ENCODE data around the gene GRID1.
"Not testable (repeated sequence)": the region's sequence is repeated elsewhere in the genome, so short reads cannot be mapped to it uniquely, and the experiment has no call there.

The GRID1 gene

GRCh38 chr10:85888559-85888958 lies 478.0 kb downstream of the GRID1 start:
- DNase-seq, result no peak

GRCh38 chr10:85888004-85888403 lies 478.6 kb downstream of the GRID1 start:
- no peak for DNase-seq

GRCh38 chr10:85874208-85874607 lies 492.4 kb downstream of the GRID1 start:
- DNase-seq, result no peak

- DNase-seq, result no peak
These were observed 493.5 kb downstream of the GRID1 start for GRCh38 chr10:85873063-85873462.

DNA sequence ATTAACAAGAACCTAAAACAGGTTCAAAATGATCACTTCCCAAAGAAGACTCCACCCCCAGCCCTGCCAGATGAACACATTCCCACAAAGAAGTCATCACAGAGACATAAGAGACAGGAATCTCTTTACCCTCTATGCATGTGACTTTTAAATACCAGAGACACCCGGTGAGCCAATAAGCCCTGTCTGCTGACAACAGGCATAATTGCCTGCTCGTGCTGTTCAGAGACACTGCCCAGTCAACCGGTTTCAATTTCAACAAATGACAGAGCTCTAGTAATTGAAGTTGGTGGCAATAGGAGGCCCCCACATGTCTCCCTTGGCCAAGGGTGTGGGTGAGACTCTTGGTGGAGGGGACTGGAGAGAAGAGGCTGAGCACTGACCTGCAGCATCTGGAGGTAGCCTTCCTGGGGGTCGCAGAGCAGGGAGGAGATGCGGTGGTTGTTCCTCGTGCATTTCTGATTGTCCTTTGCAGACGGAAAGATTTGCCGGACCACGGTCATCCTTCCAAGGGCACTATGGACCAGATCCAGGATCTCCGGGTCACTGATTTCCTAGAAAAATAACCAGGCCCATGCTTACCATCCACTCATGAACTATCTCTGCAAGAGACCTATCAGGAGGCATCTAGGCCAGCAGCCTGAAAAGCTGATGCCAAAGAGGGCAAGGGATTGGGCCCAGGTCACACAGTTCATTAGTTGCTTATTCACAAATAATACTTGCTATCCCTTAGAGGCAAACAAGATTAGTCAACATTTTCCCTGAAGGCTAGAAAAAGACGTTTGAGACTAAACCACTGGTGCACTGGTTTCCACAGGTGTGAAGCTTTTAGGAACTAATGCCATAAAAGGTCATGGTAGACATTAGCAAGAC lies 497.7 kb downstream of the GRID1 start:
- DNase-seq, result no peak

- no peak for DNase-seq
These were observed 501.6 kb downstream of the GRID1 start for GRCh38 chr10:85864868-85865526.

DNA sequence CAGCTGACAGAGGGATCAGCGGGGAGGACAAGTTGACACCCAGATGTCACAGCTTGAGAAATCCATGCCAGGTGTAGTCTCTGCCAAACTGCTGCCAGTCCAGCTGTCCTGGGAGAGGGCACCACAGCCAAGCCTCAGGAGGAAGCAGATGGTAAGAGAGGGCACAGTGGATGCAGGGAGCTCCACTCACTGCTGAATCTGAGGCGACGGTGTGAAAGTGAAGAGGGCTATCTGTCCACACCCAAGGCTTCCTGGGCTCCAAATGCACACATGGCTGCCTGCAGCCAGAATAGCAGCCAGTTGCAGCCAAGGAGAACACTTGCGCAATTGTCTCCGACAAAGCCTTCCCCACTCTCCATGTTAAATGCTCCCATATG lies 502.4 kb downstream of the GRID1 start:
- no peak for DNase-seq

- DNase-seq, result no peak
These were observed 503.1 kb downstream of the GRID1 start for GRCh38 chr10:85863301-85864172.

- no peak for DNase-seq
These were observed 503.8 kb downstream of the GRID1 start for GRCh38 chr10:85862771-85863170.

DNA sequence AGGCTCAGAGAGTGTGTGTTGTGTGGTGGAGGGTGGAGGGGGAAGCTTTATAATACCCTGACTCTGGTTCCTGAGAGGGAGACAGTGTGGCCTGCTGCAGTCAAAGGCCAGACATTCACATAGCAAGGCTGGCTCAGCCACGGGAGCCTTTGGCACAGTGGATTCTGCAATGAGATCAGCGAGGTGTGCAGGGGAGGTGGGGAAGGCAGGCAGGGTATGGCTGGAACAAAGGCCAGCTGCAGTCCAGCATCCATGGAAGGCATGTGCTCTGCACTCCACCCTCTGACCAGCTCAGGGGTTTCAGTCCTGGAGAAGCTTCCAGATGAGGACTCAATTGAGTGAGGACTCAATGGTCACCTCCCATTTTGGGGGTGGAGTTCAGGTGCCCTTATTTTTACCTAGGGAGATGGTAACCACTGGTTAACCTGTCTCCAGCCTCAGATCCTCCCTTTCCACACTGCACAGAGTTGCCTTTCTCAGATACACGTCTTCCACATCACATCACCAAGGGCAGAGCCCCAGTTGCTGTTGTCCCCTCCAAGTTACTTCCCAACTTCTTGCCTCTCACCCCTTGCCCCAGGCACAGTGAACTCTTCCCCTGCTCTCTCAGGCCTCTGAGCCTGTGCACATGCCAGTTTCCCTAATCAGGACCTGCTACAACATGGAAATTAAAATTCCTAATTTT lies 504.9 kb downstream of the GRID1 start:
- no peak for DNase-seq

DNA sequence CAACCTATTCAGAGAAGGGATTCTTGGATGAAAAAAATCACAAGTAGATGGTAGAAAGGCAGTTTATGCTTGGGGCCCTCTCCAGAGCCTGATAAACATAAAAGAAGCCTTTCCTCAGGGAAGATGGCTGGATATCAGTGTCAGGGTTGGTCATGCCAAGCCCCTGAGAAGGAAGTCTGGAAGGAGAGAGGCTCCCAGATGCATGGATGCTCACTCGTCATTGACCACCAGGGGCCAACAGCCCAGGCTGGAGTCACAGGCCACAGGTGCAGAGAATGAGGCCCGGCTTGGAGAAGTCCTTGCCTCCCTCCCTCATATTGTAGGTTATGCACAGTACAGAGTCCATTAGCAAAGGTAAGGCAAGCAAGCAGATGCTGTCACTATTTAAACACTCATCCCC lies 506.7 kb downstream of the GRID1 start:
- no peak for DNase-seq

GRCh38 chr10:85858776-85859515 lies 507.6 kb downstream of the GRID1 start:
- no peak for DNase-seq

DNA sequence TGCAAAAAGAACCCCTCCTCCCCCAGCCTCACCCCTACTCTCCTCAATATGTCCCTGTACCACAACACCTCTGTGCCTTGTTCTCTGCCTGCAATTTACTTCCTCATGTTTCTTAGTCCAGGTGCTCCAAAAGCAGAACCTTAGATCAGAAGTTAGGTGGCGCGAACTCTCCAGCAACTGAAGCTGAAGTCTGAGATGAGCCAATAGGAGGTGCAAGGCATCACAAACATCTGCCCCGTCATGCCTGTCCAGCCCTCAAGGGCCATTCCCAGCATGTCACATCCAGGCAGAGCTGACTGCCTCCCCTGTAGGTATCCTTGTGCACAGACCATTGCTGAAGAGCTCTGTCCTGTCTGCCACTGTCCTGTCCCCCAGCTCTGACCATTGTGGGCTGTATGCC lies 508.8 kb downstream of the GRID1 start:
- no peak for DNase-seq

DNA sequence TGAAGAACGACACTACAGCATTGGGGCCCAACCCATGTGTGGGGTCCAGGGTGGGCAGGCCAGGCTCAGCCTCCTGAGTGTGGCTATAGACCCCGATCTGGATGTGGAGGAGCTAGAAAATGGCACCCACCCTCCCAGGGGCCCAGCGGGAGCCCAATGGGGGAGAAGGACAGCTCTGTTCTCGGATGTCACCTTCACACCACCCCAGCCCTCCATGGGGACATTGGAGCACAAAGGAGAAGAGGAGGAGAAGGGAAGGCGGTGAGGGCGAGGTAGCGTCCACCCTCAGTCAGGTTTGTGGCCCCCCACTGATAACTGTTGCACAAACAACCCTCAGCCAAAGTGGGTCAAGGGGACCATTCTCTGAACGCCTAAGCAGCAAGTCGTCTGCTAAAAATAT lies 509.3 kb downstream of the GRID1 start:
- no peak for DNase-seq

DNA sequence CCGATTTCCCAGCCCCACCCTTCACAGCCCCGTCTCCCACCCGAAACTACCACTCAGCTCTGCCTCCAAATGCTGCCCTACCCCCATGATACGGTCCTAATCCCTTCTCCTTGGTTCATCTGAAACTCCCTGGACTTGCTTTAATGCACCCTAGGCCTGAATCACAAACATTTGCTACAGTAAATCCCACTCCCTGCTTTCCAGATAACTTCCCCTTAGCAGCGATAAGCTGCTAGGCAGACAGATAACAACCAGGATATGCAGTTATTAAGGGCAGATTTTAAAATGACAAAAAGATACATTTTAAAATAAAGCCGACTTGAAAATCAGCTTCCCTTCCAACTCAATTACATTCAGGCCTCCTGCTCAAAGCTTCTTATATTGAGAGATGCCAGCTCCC lies 514.7 kb downstream of the GRID1 start:
- no peak for DNase-seq

GRCh38 chr10:85851325-85851724 lies 515.3 kb downstream of the GRID1 start:
- DNase-seq, result no peak

DNA sequence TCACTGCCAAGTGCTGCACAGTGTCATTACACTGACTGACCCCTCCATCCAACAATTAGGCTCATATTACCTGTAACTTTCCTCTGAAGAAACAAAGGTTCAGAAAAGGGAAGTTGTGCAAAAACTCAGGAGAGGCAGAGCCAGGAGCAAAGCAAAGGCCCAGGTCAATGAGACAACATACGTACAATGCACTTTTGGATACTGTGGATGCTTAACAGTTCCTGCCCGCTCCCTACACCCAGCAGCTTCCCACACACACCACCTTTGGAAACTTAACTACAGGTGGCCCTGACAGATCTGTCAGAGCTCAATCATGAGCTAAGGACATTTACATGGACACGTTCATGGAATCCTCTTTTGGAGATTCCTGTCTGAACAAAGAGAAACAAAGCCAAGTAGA lies 515.9 kb downstream of the GRID1 start:
- no peak for DNase-seq

DNA sequence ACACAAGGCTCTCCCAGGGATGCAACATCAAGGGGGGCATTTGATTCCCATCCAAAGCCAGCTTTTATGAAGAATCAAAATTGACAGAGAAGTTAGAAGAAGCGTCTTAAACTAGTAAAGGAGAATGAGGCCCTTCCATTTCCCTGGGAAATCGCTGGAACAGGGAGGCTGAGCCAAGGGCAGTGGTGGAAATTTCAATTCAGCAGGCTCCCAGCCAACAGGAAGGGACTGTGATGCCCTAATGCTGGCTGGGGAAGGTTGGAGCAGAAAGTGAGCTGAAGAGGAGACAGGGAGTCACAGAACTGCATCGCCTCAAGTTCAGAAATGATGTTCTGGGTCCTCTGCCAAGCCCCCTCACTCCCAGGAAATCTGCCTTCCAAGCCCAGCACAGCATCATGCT lies 517.3 kb downstream of the GRID1 start:
- DNase-seq, result no peak

GRCh38 chr10:85848756-85849155 lies 517.8 kb downstream of the GRID1 start:
- DNase-seq, result no peak

GRCh38 chr10:85847085-85847484 lies 519.5 kb downstream of the GRID1 start:
- no peak for DNase-seq

DNA sequence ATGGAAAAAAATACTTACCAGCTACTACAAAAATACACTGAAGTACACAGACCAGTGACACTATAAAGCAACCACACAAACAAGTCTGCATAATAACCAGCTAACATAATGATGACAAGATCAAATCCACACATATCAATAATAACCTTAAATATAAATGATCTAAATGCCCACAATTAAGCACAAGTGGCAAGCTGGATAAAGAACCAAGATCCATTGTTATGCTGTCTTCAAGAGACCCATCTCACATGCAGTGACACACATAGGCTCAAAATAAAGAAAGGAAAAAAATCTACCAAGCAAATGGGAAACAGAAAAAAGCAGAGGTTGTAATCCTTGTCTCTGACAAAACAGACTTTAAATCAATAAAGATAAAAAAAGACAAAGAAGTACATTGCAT lies 527.9 kb downstream of the GRID1 start:
- not testable (repeated sequence) for DNase-seq

- no peak for DNase-seq
These were observed 533.6 kb downstream of the GRID1 start for GRCh38 chr10:85832988-85833387.
